ENCODE results near the gene TFPT.

The TFPT gene

GRCh38 chr19:54133957-54134590, 18.6 kb upstream of the TFPT start:
- H3K79me2 ChIP-seq (ENCODE audit: insufficient read depth, low read length), result peaks cover 8% of the 10 kb centered on the region
- H3K4me1 ChIP-seq (ENCODE audit: insufficient read depth, low read length, severe bottlenecking), result peaks cover 18% of the 10 kb centered on the region
- H3K9me2 ChIP-seq (ENCODE audit: low read depth, low read length), result no peaks in the 10 kb centered on the region
- H3K9ac ChIP-seq (ENCODE audit: low read length), result no peak overlapping the region
- H3K36me3 ChIP-seq (ENCODE audit: insufficient read depth, low read length), result peaks cover 27% of the 10 kb centered on the region
- no peak overlapping the region for H2AFZ ChIP-seq (ENCODE audit: low read length)
- H3K27me3 ChIP-seq (ENCODE audit: insufficient read depth, low read length), result no peaks in the 10 kb centered on the region
- H3F3A ChIP-seq (ENCODE audit: insufficient read depth, low read length), result no peaks in the 10 kb centered on the region
- no peaks in the 10 kb centered on the region for H4K20me1 ChIP-seq (ENCODE audit: insufficient read depth, low read length)
- no peak overlapping the region for H3K27ac ChIP-seq (ENCODE audit: low read depth, low read length, poor library complexity, severe bottlenecking)
- no peak for TF ChIP-seq EZH2 (IDR thresholded peaks at IDR 0.05; ENCODE audit: borderline replicate concordance, low read length)
- no peak for TF ChIP-seq CTCF (IDR thresholded peaks at IDR 0.05; ENCODE audit: low read length)
- no peak overlapping the region for H3K4me2 ChIP-seq (ENCODE audit: low read length)
- H3K9me3 ChIP-seq (ENCODE audit: low read length), result no peaks in the 10 kb centered on the region
- no peak overlapping the region for H3K4me3 ChIP-seq (ENCODE audit: low read depth, low read length, poor library complexity, severe bottlenecking)

- Histone ChIP-seq H3K27ac (ENCODE audit: low read depth, low read length, poor library complexity, severe bottlenecking) (no peak overlapping the region), H3K79me2 (ENCODE audit: insufficient read depth, low read length) (peaks cover 2% of the 10 kb centered on the region; the same call in 1 of the 2 replicates), H3K9me2 (ENCODE audit: low read depth, low read length) (no peaks in the 10 kb centered on the region), H3K4me2 (ENCODE audit: low read length) (no peak overlapping the region), H3K4me1 (ENCODE audit: insufficient read depth, low read length, severe bottlenecking) (peaks cover 12% of the 10 kb centered on the region), H3K4me3 (ENCODE audit: low read depth, low read length, poor library complexity, severe bottlenecking) (no peak overlapping the region), H4K20me1 (ENCODE audit: insufficient read depth, low read length) (no peaks in the 10 kb centered on the region), H3K9me3 (ENCODE audit: low read length) (no peaks in the 10 kb centered on the region), H2AFZ (ENCODE audit: low read length) (no peak overlapping the region), H3K9ac (ENCODE audit: low read length) (no peak overlapping the region), H3K36me3 (ENCODE audit: insufficient read depth, low read length) (peaks cover 33% of the 10 kb centered on the region), H3K27me3 (ENCODE audit: insufficient read depth, low read length) (no peaks in the 10 kb centered on the region), H3F3A (ENCODE audit: insufficient read depth, low read length) (no peaks in the 10 kb centered on the region)
- TF ChIP-seq EZH2 (IDR thresholded peaks at IDR 0.05; ENCODE audit: borderline replicate concordance, low read length), result no peak
- TF ChIP-seq CTCF (IDR thresholded peaks at IDR 0.05; ENCODE audit: low read length), result no peak
These were observed 18.0 kb upstream of the TFPT start for GRCh38 chr19:54133312-54133956.

GRCh38 chr19:54129617-54129996, 14.2 kb upstream of the TFPT start:
- H3K9me2 ChIP-seq (ENCODE audit: low read depth, low read length), result no peaks in the 10 kb centered on the region
- no peaks in the 10 kb centered on the region for H3K4me1 ChIP-seq (ENCODE audit: insufficient read depth, low read length, severe bottlenecking)

More at GRCh38 chr19:54129617-54129996, 14.2 kb upstream of the TFPT start:
- Histone ChIP-seq H3K27ac (ENCODE audit: low read depth, low read length, poor library complexity, severe bottlenecking) (no peak overlapping the region), H3K4me2 (ENCODE audit: low read length) (no peak overlapping the region), H3K27me3 (ENCODE audit: insufficient read depth, low read length) (no peaks in the 10 kb centered on the region), H3K4me3 (ENCODE audit: low read depth, low read length, poor library complexity, severe bottlenecking) (no peak overlapping the region), H3K36me3 (ENCODE audit: insufficient read depth, low read length) (peaks cover 64% of the 10 kb centered on the region), H3K9me3 (ENCODE audit: low read length) (no peaks in the 10 kb centered on the region), H2AFZ (ENCODE audit: low read length) (no peak overlapping the region), H3K79me2 (ENCODE audit: insufficient read depth, low read length) (no peaks in the 10 kb centered on the region), H4K20me1 (ENCODE audit: insufficient read depth, low read length) (no peaks in the 10 kb centered on the region), H3K9ac (ENCODE audit: low read length) (no peak overlapping the region), H3F3A (ENCODE audit: insufficient read depth, low read length) (no peaks in the 10 kb centered on the region)
- TF ChIP-seq EZH2 (IDR thresholded peaks at IDR 0.05; ENCODE audit: borderline replicate concordance, low read length), result no peak
- no peak for TF ChIP-seq CTCF (IDR thresholded peaks at IDR 0.05; ENCODE audit: low read length)

All from OCI-LY1 (cell line).